CD4-positive, CD25-positive, alpha-beta regulatory T cell (primary cell): ENCODE results near the gene CDH13. TPM values are rescaled to one million over a fixed set of nuclear protein-coding genes. Genes with fewer than 3 reads are reported as not detected.

Source experiments
- ATAC-seq, 2 donors: fragments of 150-1000 bp; cut with Tn5 transposase; one replicate each; pipeline ENCODE4 v1.10.0; 2021; ENCODE audit warnings: low read depth in 2 of 2, moderate number of reproducible peaks in 2 of 2, moderate library complexity in 1 of 2
- DNase-seq, 3 donors: peaks; one replicate each; pipeline versions ENCODE4 v3.0.0 to v3.0.0-alpha.2; 2012 to 2022; ENCODE audit warnings: mixed read lengths in 1 of 3
- H3K27ac ChIP-seq: one replicate; pipeline ENCODE4 v1.7.0; 2013; ENCODE audit warnings: mild to moderate bottlenecking, low read length; ENCODE audit not compliant: insufficient read depth, poor library complexity, severe bottlenecking
- H3K27me3 ChIP-seq: one replicate; pipeline ENCODE4 v1.7.0; 2013; ENCODE audit warnings: low read length; ENCODE audit not compliant: control insufficient read depth, insufficient read depth
- H3K36me3 ChIP-seq: one replicate; pipeline ENCODE4 v1.7.0; 2013; ENCODE audit warnings: mild to moderate bottlenecking, low read length, moderate library complexity; ENCODE audit not compliant: control insufficient read depth, insufficient read depth
- H3K4me1 ChIP-seq: 2 replicates; pipeline ENCODE4 v1.7.0; 2013; ENCODE audit warnings: mild to moderate bottlenecking, low read length; ENCODE audit not compliant: insufficient read depth, control insufficient read depth, poor library complexity, severe bottlenecking
- H3K4me3 ChIP-seq: one replicate; pipeline ENCODE4 v1.7.0; 2013; ENCODE audit warnings: low read depth, mild to moderate bottlenecking, low read length, moderate library complexity
- H3K9me3 ChIP-seq, 2 experiments: 1 replicate in 1 of 2; 2 replicates in 1 of 2; pipeline ENCODE4 v1.7.0; 2013; ENCODE audit warnings: low read length in 2 of 2, mild to moderate bottlenecking in 1 of 2, moderate library complexity in 1 of 2; ENCODE audit not compliant: control insufficient read depth in 2 of 2
- H3K27ac Mint-ChIP-seq, 3 donors: one replicate each; pipeline ENCODE4 v1.8.0; 2020 to 2022; ENCODE audit warnings: mild to moderate bottlenecking in 3 of 3, mixed read lengths in 3 of 3, moderate library complexity in 2 of 3
- H3K27me3 Mint-ChIP-seq: one replicate; pipeline ENCODE4 v1.8.0; 2022; ENCODE audit warnings: mild to moderate bottlenecking, mixed read lengths
- H3K36me3 Mint-ChIP-seq: one replicate; pipeline ENCODE4 v1.8.0; 2020; ENCODE audit warnings: mixed read lengths
- H3K4me1 Mint-ChIP-seq, 4 donors: one replicate each; pipeline ENCODE4 v1.8.0; 2020 to 2022; ENCODE audit warnings: mixed read lengths in 4 of 4, mild to moderate bottlenecking in 1 of 4
- H3K4me3 Mint-ChIP-seq, 4 donors: one replicate each; pipeline ENCODE4 v1.8.0; 2020 to 2022; ENCODE audit warnings: mild to moderate bottlenecking in 4 of 4, mixed read lengths in 4 of 4, moderate library complexity in 3 of 4
- H3K9me3 Mint-ChIP-seq, 7 donors: one replicate each; pipeline ENCODE4 v1.8.0; 2020 to 2022; ENCODE audit warnings: mixed read lengths in 7 of 7, mild to moderate bottlenecking in 3 of 7, moderate library complexity in 2 of 7
- polyA plus RNA-seq, 4 donors: library from polyadenylated mRNA; unstranded; fragments of 300-500 nt; fragmentation: Illumina TruSeq; gene quantifications; one replicate each; pipeline ENCODE4 v1.2.3, GENCODE V29; 2021
- total RNA-seq: library from RNA; stranded (reverse); gene quantifications from one replicate; pipeline ENCODE4 v1.2.3, GENCODE V29; 2022

Gene CDH13
- total and polyA plus RNA-seq, 5 donors from 2014 or later: not detected

DNA sequence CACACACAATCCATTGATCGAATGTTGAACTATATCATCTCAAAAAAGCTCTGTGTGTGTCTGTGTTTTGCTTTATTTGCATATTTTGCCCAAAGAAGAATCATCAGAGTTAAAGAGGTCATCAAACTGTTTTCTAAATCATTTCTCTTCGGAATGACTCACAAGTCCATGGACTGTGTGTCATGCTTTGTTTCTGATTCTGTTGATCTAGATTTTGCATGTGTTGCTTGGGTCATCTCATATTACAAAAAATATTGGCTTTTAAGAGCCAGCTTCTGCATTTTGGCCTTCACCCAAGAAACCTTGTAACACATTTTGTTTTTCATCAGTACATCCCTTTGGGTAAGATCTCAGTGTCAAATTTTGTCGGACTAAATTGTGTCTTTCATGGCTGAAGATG is 709.8 kb downstream of the CDH13 start:
- Mint-ChIP-seq H3K4me3 (no peak overlapping the region), H3K4me1 (no peaks in the 10 kb centered on the region), H3K27ac (no peak overlapping the region), H3K9me3 (peaks cover 0 to 5% (median 0%) of the 10 kb centered on the region in 7 donors), H3K27me3 (no peaks in the 10 kb centered on the region), H3K36me3 (no peaks in the 10 kb centered on the region)
- Histone ChIP-seq H3K4me3 (no peak overlapping the region), H3K36me3 (no peaks in the 10 kb centered on the region), H3K9me3 (no peaks in the 10 kb centered on the region), H3K27me3 (no peaks in the 10 kb centered on the region), H3K27ac (no peak overlapping the region), H3K4me1 (no peaks in the 10 kb centered on the region)
- ATAC-seq (no peak), DNase-seq (no peak)

GRCh38 chr16:83338138-83338537 is 711.4 kb downstream of the CDH13 start:
- Histone ChIP-seq H3K9me3 (no peaks in the 10 kb centered on the region), H3K4me1 (no peaks in the 10 kb centered on the region), H3K27me3 (no peaks in the 10 kb centered on the region), H3K27ac (no peak overlapping the region), H3K4me3 (no peak overlapping the region), H3K36me3 (no peaks in the 10 kb centered on the region)
- no peaks in the 10 kb centered on the region for H3K36me3 Mint-ChIP-seq
- H3K27me3 Mint-ChIP-seq: no peaks in the 10 kb centered on the region
- no peak for DNase-seq
- no peak overlapping the region for H3K4me3 Mint-ChIP-seq
- H3K27ac Mint-ChIP-seq: no peak overlapping the region
- no peak for ATAC-seq
- peaks cover 0 to 4% (median 0%) of the 10 kb centered on the region in 7 donors for H3K9me3 Mint-ChIP-seq
- no peaks in the 10 kb centered on the region for H3K4me1 Mint-ChIP-seq

- H3K9me3 ChIP-seq: no peaks in the 10 kb centered on the region
- no peaks in the 10 kb centered on the region for H3K27me3 ChIP-seq
- no peak overlapping the region for H3K4me3 Mint-ChIP-seq
- no peaks in the 10 kb centered on the region for H3K36me3 ChIP-seq
- H3K27ac ChIP-seq: no peak overlapping the region
- no peak overlapping the region for H3K27ac Mint-ChIP-seq
- H3K9me3 Mint-ChIP-seq: peaks cover 0 to 2% (median 0%) of the 10 kb centered on the region in 7 donors
- H3K4me1 ChIP-seq: no peaks in the 10 kb centered on the region
- DNase-seq (no peak), ATAC-seq (no peak)
- no peaks in the 10 kb centered on the region for H3K27me3 Mint-ChIP-seq
- no peaks in the 10 kb centered on the region for H3K4me1 Mint-ChIP-seq
- no peaks in the 10 kb centered on the region for H3K36me3 Mint-ChIP-seq
- no peak overlapping the region for H3K4me3 ChIP-seq
These were observed 712.2 kb downstream of the CDH13 start for GRCh38 chr16:83338941-83339340.

GRCh38 chr16:83343935-83344366 is 717.2 kb downstream of the CDH13 start:
- ATAC-seq (no peak), DNase-seq (no peak)
- no peak overlapping the region for H3K4me3 ChIP-seq
- no peaks in the 10 kb centered on the region for H3K27me3 ChIP-seq
- Mint-ChIP-seq H3K27me3 (no peaks in the 10 kb centered on the region), H3K9me3 (no peaks in the 10 kb centered on the region), H3K4me3 (no peak overlapping the region), H3K36me3 (no peaks in the 10 kb centered on the region), H3K4me1 (no peaks in the 10 kb centered on the region), H3K27ac (no peak overlapping the region)
- no peaks in the 10 kb centered on the region for H3K9me3 ChIP-seq
- H3K4me1 ChIP-seq: no peaks in the 10 kb centered on the region
- H3K36me3 ChIP-seq: no peaks in the 10 kb centered on the region
- H3K27ac ChIP-seq: no peak overlapping the region

GRCh38 chr16:83345846-83346640 is 719.3 kb downstream of the CDH13 start:
- Mint-ChIP-seq H3K27me3 (no peaks in the 10 kb centered on the region), H3K36me3 (no peaks in the 10 kb centered on the region), H3K4me3 (no peak overlapping the region), H3K27ac (no peak overlapping the region), H3K4me1 (no peaks in the 10 kb centered on the region), H3K9me3 (no peaks in the 10 kb centered on the region)
- Histone ChIP-seq H3K4me3 (no peak overlapping the region), H3K4me1 (no peaks in the 10 kb centered on the region), H3K27ac (no peak overlapping the region), H3K27me3 (no peaks in the 10 kb centered on the region), H3K9me3 (no peaks in the 10 kb centered on the region), H3K36me3 (no peaks in the 10 kb centered on the region)
- DNase-seq (no peak), ATAC-seq (no peak)

DNA sequence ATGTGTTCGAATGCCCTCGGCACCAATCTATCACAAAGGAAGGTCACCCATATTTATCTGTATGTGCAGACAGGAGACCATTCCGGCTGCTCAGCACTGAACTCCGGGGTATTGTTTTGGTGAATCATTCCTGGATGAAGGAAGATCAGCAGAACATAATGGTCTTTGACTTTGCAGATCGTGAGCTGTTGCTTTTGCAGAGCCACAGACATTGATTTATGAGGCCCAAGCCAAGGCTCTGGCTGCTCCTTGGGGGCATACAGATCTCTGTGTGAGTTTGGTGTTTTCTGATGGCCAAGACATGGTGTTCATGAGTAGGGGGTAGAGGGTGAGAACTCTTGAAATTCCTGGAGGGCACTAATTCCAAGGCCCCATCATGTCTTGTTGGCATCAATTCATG is 722.2 kb downstream of the CDH13 start:
- Histone ChIP-seq H3K27ac (no peak overlapping the region), H3K9me3 (no peaks in the 10 kb centered on the region), H3K4me1 (no peaks in the 10 kb centered on the region), H3K27me3 (no peaks in the 10 kb centered on the region), H3K36me3 (no peaks in the 10 kb centered on the region), H3K4me3 (no peak overlapping the region)
- H3K27ac Mint-ChIP-seq: no peak overlapping the region
- no peak for ATAC-seq
- DNase-seq: no peak
- no peak overlapping the region for H3K4me3 Mint-ChIP-seq
- H3K4me1 Mint-ChIP-seq: no peaks in the 10 kb centered on the region
- no peaks in the 10 kb centered on the region for H3K36me3 Mint-ChIP-seq
- H3K27me3 Mint-ChIP-seq: no peaks in the 10 kb centered on the region
- H3K9me3 Mint-ChIP-seq: peaks cover 0 to 2% (median 0%) of the 10 kb centered on the region in 7 donors

- Mint-ChIP-seq H3K4me3 (no peak overlapping the region), H3K9me3 (peaks cover 0 to 2% (median 0%) of the 10 kb centered on the region in 7 donors), H3K27me3 (no peaks in the 10 kb centered on the region), H3K27ac (no peak overlapping the region), H3K4me1 (no peaks in the 10 kb centered on the region), H3K36me3 (no peaks in the 10 kb centered on the region)
- Histone ChIP-seq H3K4me1 (no peaks in the 10 kb centered on the region), H3K4me3 (no peak overlapping the region), H3K36me3 (no peaks in the 10 kb centered on the region), H3K9me3 (no peaks in the 10 kb centered on the region), H3K27ac (no peak overlapping the region), H3K27me3 (no peaks in the 10 kb centered on the region)
- ATAC-seq: no peak
- no peak for DNase-seq
These were observed 723.7 kb downstream of the CDH13 start for GRCh38 chr16:83350481-83350880.

GRCh38 chr16:83351846-83352245 is 725.1 kb downstream of the CDH13 start:
- H3K4me3 ChIP-seq: no peak overlapping the region
- no peaks in the 10 kb centered on the region for H3K27me3 ChIP-seq
- H3K4me1 ChIP-seq: no peaks in the 10 kb centered on the region
- Mint-ChIP-seq H3K4me3 (no peak overlapping the region), H3K27ac (no peak overlapping the region), H3K9me3 (peaks cover 0 to 2% (median 0%) of the 10 kb centered on the region in 7 donors), H3K36me3 (no peaks in the 10 kb centered on the region), H3K27me3 (no peaks in the 10 kb centered on the region), H3K4me1 (no peaks in the 10 kb centered on the region)
- DNase-seq: no peak
- no peak for ATAC-seq
- H3K27ac ChIP-seq: no peak overlapping the region
- no peaks in the 10 kb centered on the region for H3K9me3 ChIP-seq
- H3K36me3 ChIP-seq: no peaks in the 10 kb centered on the region
